ENCODE measurements around the gene EEF1AKMT3.

DNA sequence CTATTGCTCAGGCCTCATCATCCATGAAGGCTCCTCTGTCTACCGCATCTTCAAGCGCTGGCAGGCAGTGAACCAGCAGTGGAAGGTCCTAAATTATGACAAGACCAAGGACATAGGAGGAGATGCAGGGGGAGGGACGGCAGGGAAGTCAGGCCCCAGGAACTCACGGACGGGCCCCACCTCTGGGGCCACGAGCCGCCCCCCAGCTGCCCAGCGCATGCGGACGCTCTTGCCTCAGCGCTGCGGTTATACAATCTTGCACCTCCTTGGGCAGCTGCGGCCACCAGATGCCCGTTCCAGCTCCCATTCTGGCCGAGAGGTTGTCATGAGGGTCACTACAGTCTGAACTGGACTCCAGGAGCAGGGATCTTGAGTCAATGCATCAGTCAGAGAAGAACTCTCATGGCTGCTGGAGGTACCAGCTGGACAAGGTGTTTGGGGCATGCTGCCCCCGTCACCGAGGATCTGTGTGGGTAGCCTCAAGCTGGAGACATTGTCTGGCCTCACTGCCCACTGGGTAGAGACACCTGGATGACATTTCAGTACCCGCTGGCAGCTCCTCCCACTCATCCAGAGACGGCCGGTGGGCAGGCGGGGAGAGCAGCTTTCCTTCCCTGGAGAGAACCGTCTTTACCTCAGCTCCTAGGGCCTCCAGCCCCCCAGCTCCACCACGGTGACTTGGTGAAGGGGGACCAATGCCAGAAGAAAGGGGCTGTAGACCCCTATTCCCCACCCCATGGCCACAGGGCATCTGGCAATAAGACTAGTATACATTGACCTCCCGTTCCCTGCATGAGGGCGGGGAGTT lies 13.7 kb upstream of the EEF1AKMT3 start:
- TF ChIP-seq, protein P1, sequence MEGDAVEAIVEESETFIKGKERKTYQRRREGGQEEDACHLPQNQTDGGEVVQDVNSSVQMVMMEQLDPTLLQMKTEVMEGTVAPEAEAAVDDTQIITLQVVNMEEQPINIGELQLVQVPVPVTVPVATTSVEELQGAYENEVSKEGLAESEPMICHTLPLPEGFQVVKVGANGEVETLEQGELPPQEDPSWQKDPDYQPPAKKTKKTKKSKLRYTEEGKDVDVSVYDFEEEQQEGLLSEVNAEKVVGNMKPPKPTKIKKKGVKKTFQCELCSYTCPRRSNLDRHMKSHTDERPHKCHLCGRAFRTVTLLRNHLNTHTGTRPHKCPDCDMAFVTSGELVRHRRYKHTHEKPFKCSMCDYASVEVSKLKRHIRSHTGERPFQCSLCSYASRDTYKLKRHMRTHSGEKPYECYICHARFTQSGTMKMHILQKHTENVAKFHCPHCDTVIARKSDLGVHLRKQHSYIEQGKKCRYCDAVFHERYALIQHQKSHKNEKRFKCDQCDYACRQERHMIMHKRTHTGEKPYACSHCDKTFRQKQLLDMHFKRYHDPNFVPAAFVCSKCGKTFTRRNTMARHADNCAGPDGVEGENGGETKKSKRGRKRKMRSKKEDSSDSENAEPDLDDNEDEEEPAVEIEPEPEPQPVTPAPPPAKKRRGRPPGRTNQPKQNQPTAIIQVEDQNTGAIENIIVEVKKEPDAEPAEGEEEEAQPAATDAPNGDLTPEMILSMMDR (conservative IDR thresholded peaks at IDR 0.05): no peak
- no peak for TF ChIP-seq ZFX (IDR thresholded peaks at IDR 0.05)
